Right hindlimb (tissue), 1 donor: ENCODE measurements around the gene CNTN4.
"Not testable (repeated sequence)": the region's sequence is repeated elsewhere in the genome, so short reads cannot be mapped to it uniquely, and the experiment has no call there.

Experiments used
- DNase-seq: peaks from one replicate; pipeline ENCODE4 v3.0.0-alpha.2; 2018

CNTN4 gene

GRCh38 chr3:2993130-2993529 lies 894.5 kb downstream of the CNTN4 start:
- DNase-seq, result not testable (repeated sequence)

GRCh38 chr3:2993736-2994135 lies 895.1 kb downstream of the CNTN4 start:
- DNase-seq, result no peak

GRCh38 chr3:2995195-2995594 lies 896.5 kb downstream of the CNTN4 start:
- no peak for DNase-seq

- no peak for DNase-seq
These were observed 906.6 kb downstream of the CNTN4 start for GRCh38 chr3:3005146-3005744.

- no peak for DNase-seq
These were observed 914.8 kb downstream of the CNTN4 start for GRCh38 chr3:3013317-3014052.

- DNase-seq, result peak; percentile 35
These were observed 916.8 kb downstream of the CNTN4 start for GRCh38 chr3:3015185-3016089.

- DNase-seq, result no peak
These were observed 917.6 kb downstream of the CNTN4 start for GRCh38 chr3:3016226-3016625.

GRCh38 chr3:3020209-3020608 lies 921.5 kb downstream of the CNTN4 start:
- no peak for DNase-seq

GRCh38 chr3:3023111-3023745 lies 924.6 kb downstream of the CNTN4 start:
- no peak for DNase-seq

GRCh38 chr3:3027976-3028567 lies 929.4 kb downstream of the CNTN4 start:
- no peak for DNase-seq

GRCh38 chr3:3031326-3031725 lies 932.7 kb downstream of the CNTN4 start:
- no peak for DNase-seq

GRCh38 chr3:3037156-3037555 lies 938.5 kb downstream of the CNTN4 start:
- DNase-seq, result no peak

GRCh38 chr3:3038201-3038991 lies 939.7 kb downstream of the CNTN4 start:
- no peak for DNase-seq

- DNase-seq, result no peak
These were observed 955.3 kb downstream of the CNTN4 start for GRCh38 chr3:3053974-3054373.

- DNase-seq, result no peak
These were observed 961.0 kb downstream of the CNTN4 start for GRCh38 chr3:3059645-3060044.

GRCh38 chr3:3064297-3064696 lies 965.6 kb downstream of the CNTN4 start:
- no peak for DNase-seq

GRCh38 chr3:3065876-3066275 lies 967.2 kb downstream of the CNTN4 start:
- no peak for DNase-seq

- DNase-seq, result no peak
These were observed 967.7 kb downstream of the CNTN4 start for GRCh38 chr3:3066378-3066777.

GRCh38 chr3:3066910-3067309 lies 968.2 kb downstream of the CNTN4 start:
- DNase-seq, result no peak

GRCh38 chr3:3068358-3068881 lies 969.8 kb downstream of the CNTN4 start:
- DNase-seq, result no peak

- DNase-seq, result no peak
These were observed 971.1 kb downstream of the CNTN4 start for GRCh38 chr3:3069723-3070122.

GRCh38 chr3:3071136-3071535 lies 972.5 kb downstream of the CNTN4 start:
- DNase-seq, result peak; percentile 25
